SK-N-SH (cell line): ENCODE data around the gene RBBP8NL. TPM values are rescaled to one million over a fixed set of nuclear protein-coding genes. Genes with fewer than 3 reads are reported as not detected.
A peak's percentile ranks its signal among the peaks of the same experiment; 100 is the strongest.

Source experiments
- CTCF ChIA-PET: fragments of 300-600, 350-600 bp; formaldehyde crosslinking; extraction: SDS; loops from one replicate; lab custom pipeline; 2021; lab: Yijun Ruan, JAX
- POLR2A ChIA-PET: fragments of 350-600 bp; sonication (Branson Sonifier 250); formaldehyde crosslinking; extraction: SDS; loops from one replicate; lab custom pipeline; 2020; ENCODE audit warnings: antibody characterized with exemption, inconsistent platforms; lab: Yijun Ruan, JAX
- DNase-seq: peaks from one replicate; pipeline ENCODE4 v3.0.0; 2012
- H2AFZ ChIP-seq: fragments of 200-600 bp; sonication (generic); 2 replicates; pipeline ENCODE4 v1.8.1; 2016; ENCODE audit warnings: antibody characterized with exemption, mild to moderate bottlenecking, low read depth
- H3F3A ChIP-seq: fragments of 200-600 bp; sonication (generic); replicated peaks from 2 replicates; pipeline ENCODE3; 2016; ENCODE audit warnings: antibody characterized with exemption, mild to moderate bottlenecking; ENCODE audit not compliant: insufficient read depth
- H3K27ac ChIP-seq, 2 experiments: fragments of 200-500 bp in 1 of 2; fragments of 200-600 bp in 1 of 2; sonication (Bioruptor generic) in 1 of 2; sonication (generic), shearing (Covaris generic) in 1 of 2; 2 replicates each; pipeline versions ENCODE4 v1.5.1 to v1.6.1; 2014 to 2016; ENCODE audit warnings: low read depth in 2 of 2, inconsistent platforms in 1 of 2, low read length in 1 of 2, mild to moderate bottlenecking in 1 of 2, mixed read lengths in 1 of 2
- H3K27me3 ChIP-seq: fragments of 200-600 bp; sonication (generic), shearing (Covaris generic); 2 replicates; pipeline ENCODE4 v1.6.1; 2016; ENCODE audit warnings: mixed run types; ENCODE audit not compliant: insufficient read depth
- H3K36me3 ChIP-seq, 2 experiments: fragments of 200-500 bp in 1 of 2; fragments of 200-600 bp in 1 of 2; sonication (Bioruptor generic) in 1 of 2; sonication (generic) in 1 of 2; replicated peaks in 1 of 2; 2 replicates each; pipeline versions ENCODE3 to v1.5.1; 2014 to 2016; ENCODE audit warnings: low read length in 1 of 2, mild to moderate bottlenecking in 1 of 2; ENCODE audit not compliant: insufficient read depth in 2 of 2, control insufficient read depth in 1 of 2
- H3K4me1 ChIP-seq, 2 experiments: fragments of 200-500 bp in 1 of 2; fragments of 200-600 bp in 1 of 2; sonication (Bioruptor generic) in 1 of 2; sonication (generic), shearing (Covaris generic) in 1 of 2; 2 replicates each; pipeline versions ENCODE4 v1.5.1 to v1.6.1; 2014 to 2016; ENCODE audit warnings: low read depth in 1 of 2, low read length in 1 of 2, mixed run types in 1 of 2; ENCODE audit not compliant: insufficient read depth in 2 of 2, control insufficient read depth in 1 of 2
- H3K4me2 ChIP-seq: fragments of 200-600 bp; sonication (generic), shearing (Covaris generic); 2 replicates; pipeline ENCODE4 v1.6.1; 2017; ENCODE audit warnings: mixed run types
- H3K4me3 ChIP-seq, 2 experiments: fragments of 200-500 bp in 1 of 2; fragments of 200-600 bp in 1 of 2; sonication (Bioruptor generic) in 1 of 2; sonication (generic), shearing (Covaris generic) in 1 of 2; 2 replicates each; pipeline versions ENCODE4 v1.5.1 to v1.8.1; 2014 to 2016; ENCODE audit warnings: low read depth in 2 of 2, inconsistent platforms in 1 of 2, low read length in 1 of 2, mild to moderate bottlenecking in 1 of 2, mixed read lengths in 1 of 2, moderate library complexity in 1 of 2
- H3K79me2 ChIP-seq: fragments of 200-600 bp; sonication (generic); 2 replicates; pipeline ENCODE4 v1.8.1; 2017; ENCODE audit warnings: mild to moderate bottlenecking; ENCODE audit not compliant: insufficient read depth
- H3K9ac ChIP-seq: fragments of 200-600 bp; sonication (generic); 2 replicates; pipeline ENCODE4 v1.6.1; 2017; ENCODE audit warnings: mixed run types
- H3K9me2 ChIP-seq: fragments of 200-600 bp; sonication (generic); 2 replicates; pipeline ENCODE4 v1.6.1; 2017; ENCODE audit warnings: mixed run types
- H3K9me3 ChIP-seq: fragments of 200-600 bp; sonication (generic); 2 replicates; pipeline ENCODE4 v1.6.1; 2017; ENCODE audit warnings: mixed run types, mild to moderate bottlenecking, moderate library complexity
- H4K20me1 ChIP-seq: fragments of 200-600 bp; sonication (generic); 2 replicates; pipeline ENCODE4 v1.6.1; 2017; ENCODE audit warnings: mild to moderate bottlenecking, mixed run types; ENCODE audit not compliant: insufficient read depth
- EP300 ChIP-seq, 2 experiments: IDR thresholded peaks; 2 replicates each; pipeline versions ENCODE4 v1.4.0 to v1.6.1; 2012; ENCODE audit warnings: borderline replicate concordance in 1 of 2, low read depth in 1 of 2, low read length in 1 of 2
- EZH2phosphoT487 ChIP-seq: fragments of 200-600 bp; sonication (generic); IDR thresholded peaks from 2 replicates; pipeline ENCODE4 v1.6.1; 2017; ENCODE audit warnings: low read depth, mixed run types, mild to moderate bottlenecking, antibody characterized with exemption, moderate library complexity, borderline replicate concordance
- FOSL2 ChIP-seq: IDR thresholded peaks from 2 replicates; pipeline ENCODE4 v1.4.0; 2012; ENCODE audit warnings: low read depth, mild to moderate bottlenecking, moderate library complexity, borderline replicate concordance
- FOXJ3 ChIP-seq: sonication (generic); formaldehyde crosslinking; IDR thresholded peaks from 2 replicates; pipeline ENCODE4 v1.5.1; 2020; ENCODE audit warnings: mild to moderate bottlenecking, missing genetic modification reagents
- GABPA ChIP-seq: IDR thresholded peaks from 2 replicates; pipeline ENCODE4 v1.4.0; 2012; ENCODE audit warnings: low read depth, mild to moderate bottlenecking
- GATA2 ChIP-seq: sonication (generic); formaldehyde crosslinking; IDR thresholded peaks from 2 replicates; pipeline ENCODE4 v1.5.0; 2020; ENCODE audit warnings: mild to moderate bottlenecking, missing genetic modification reagents
- POLR2AphosphoS5 ChIP-seq: IDR thresholded peaks from 2 replicates; pipeline ENCODE4 v1.6.1; 2012; ENCODE audit warnings: low read depth, low read length
- RCOR1 ChIP-seq: fragments of 150-350 bp; IDR thresholded peaks from 2 replicates; pipeline ENCODE4 v1.6.1; 2017; ENCODE audit warnings: antibody characterized with exemption, low read length
- RXRA ChIP-seq: IDR thresholded peaks from 2 replicates; pipeline ENCODE4 v1.4.0; 2012; ENCODE audit warnings: low read depth, mild to moderate bottlenecking, borderline replicate concordance
- SMC3 ChIP-seq: IDR thresholded peaks from 2 replicates; pipeline ENCODE4 v1.6.1; 2012; ENCODE audit warnings: low read depth, low read length, improper control_type of control experiment
- TCF12 ChIP-seq: IDR thresholded peaks from 2 replicates; pipeline ENCODE4 v1.4.0; 2012
- WGBS: methylation state at CpG from one replicate; pipeline ENCODE4 v1.1.6; 2017; ENCODE audit warnings: low lambda C conversion rate; 5-methylcytosine and 5-hydroxymethylcytosine counted together
- polyA plus RNA-seq, 3 experiments: library from polyadenylated mRNA; depleted of rRNA; stranded (reverse); fragments of >200 nt; gene quantifications; 2 replicates each; pipeline ENCODE4 v1.2.3, GENCODE V29; 2012
- TF ChIP-seq, protein P1 (sequence below): fragments of 150-350 bp; IDR thresholded peaks from 2 replicates; pipeline ENCODE4 v1.6.1; 2016; ENCODE audit warnings: mild to moderate bottlenecking, low read depth, low read length
- TF ChIP-seq, protein P2 (sequence below): fragments of 200-600 bp; sonication (generic); IDR thresholded peaks from 2 replicates; pipeline ENCODE4 v1.6.1; 2017; ENCODE audit warnings: antibody characterized with exemption, mild to moderate bottlenecking, moderate library complexity
- TF ChIP-seq, protein P3 (sequence below): IDR thresholded peaks from 2 replicates; pipeline ENCODE4 v1.4.0; 2012; ENCODE audit warnings: low read depth, borderline replicate concordance
- TF ChIP-seq, protein P4 (sequence below): IDR thresholded peaks from 2 replicates; pipeline ENCODE4 v1.4.0; 2012; ENCODE audit warnings: low read depth
- TF ChIP-seq, protein P5 (sequence below): fragments of 150-350 bp; IDR thresholded peaks from 2 replicates; pipeline ENCODE4 v1.6.1; 2017; ENCODE audit warnings: antibody characterized with exemption, low read length, low read depth, borderline replicate concordance
- TF ChIP-seq, protein P6 (sequence below): IDR thresholded peaks from 2 replicates; pipeline ENCODE4 v1.6.1; 2012; ENCODE audit warnings: mild to moderate bottlenecking, low read depth, low read length, moderate library complexity
- TF ChIP-seq, protein P7 (sequence below): IDR thresholded peaks from 2 replicates; pipeline ENCODE4 v1.4.0; 2012; ENCODE audit warnings: low read depth, borderline replicate concordance

The RBBP8NL gene
- polyA plus RNA-seq, 1 of the 3 experiments (the other 2 are of a cell fraction) = not detected

DNA sequence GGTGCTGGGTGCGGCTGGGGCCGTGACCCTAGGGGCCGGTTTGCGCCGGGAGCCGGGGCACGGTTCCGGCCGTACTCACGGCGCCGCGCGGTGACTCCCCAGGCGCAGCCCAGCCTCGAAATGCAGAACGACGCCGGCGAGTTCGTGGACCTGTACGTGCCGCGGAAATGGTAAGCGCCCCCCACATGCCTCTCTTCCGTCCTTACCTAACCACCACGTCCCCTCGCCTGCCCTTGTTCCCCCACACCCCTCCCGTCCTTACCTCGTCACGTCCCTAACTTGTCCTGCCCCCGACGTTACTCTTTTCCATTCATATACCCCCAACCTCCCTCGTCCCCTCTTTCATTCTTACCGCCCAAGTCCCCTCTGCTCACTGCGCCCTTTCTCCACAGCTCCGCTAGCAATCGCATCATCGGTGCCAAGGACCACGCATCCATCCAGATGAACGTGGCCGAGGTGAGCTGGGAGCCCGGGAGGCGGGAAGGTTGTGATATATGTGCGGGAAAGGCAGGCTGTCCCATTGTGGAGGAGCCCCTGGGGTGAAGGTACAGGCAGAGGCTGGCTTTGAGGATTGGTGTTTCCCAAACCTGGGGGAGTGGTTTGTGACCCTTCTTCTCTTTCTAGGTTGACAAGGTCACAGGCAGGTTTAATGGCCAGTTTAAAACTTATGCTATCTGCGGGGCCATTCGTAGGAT, 40.0 kb downstream of the RBBP8NL start:
- under 1% methylated on average over 22 of the region's 47 CpGs for WGBS
- POLR2A ChIA-PET = interaction anchor here (0.6 to 1.6 kb wide), 11 partner anchors 13 to 381 kb away, joined by 3 to 9 read pairs (median 3); partner anchors contain the start of gene LAMA5

More for the DNA sequence above, 40.0 kb downstream of the RBBP8NL start:
- no peak for DNase-seq
- Histone ChIP-seq H3K9me2 (no peaks in the 10 kb centered on the region), H4K20me1 (peaks cover 30% of the 10 kb centered on the region), H3K4me3 (peak overlapping the region; percentile 72 to 87), H3F3A (peaks cover 24% of the 10 kb centered on the region), H2AFZ (no peak overlapping the region), H3K4me2 (peak overlapping the region; percentile 97), H3K79me2 (peaks cover 68% of the 10 kb centered on the region), H3K36me3 (peaks cover 17 to 40% of the 10 kb centered on the region in 2 experiments), H3K4me1 (peaks cover 0 to 21% of the 10 kb centered on the region in 2 experiments; a peak in 2 of 4 replicates), H3K27ac (peak overlapping the region; percentile 34 to 85; a peak in 3 of 4 replicates), H3K27me3 (no peaks in the 10 kb centered on the region), H3K9ac (peak overlapping the region; percentile 96), H3K9me3 (no peaks in the 10 kb centered on the region)
- CTCF ChIA-PET = interaction anchor here (0.6 to 1.7 kb wide), 6 partner anchors 12 to 199 kb away, joined by 3 to 6 read pairs (median 4); partner anchors contain the start of gene ADRM1
- no peak for TF ChIP-seq GATA2 (CRISPR knock-in tag)
- TF ChIP-seq RXRA = no peak
- TF ChIP-seq, protein P1, sequence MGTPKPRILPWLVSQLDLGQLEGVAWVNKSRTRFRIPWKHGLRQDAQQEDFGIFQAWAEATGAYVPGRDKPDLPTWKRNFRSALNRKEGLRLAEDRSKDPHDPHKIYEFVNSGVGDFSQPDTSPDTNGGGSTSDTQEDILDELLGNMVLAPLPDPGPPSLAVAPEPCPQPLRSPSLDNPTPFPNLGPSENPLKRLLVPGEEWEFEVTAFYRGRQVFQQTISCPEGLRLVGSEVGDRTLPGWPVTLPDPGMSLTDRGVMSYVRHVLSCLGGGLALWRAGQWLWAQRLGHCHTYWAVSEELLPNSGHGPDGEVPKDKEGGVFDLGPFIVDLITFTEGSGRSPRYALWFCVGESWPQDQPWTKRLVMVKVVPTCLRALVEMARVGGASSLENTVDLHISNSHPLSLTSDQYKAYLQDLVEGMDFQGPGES = no peak
- no peak for TF ChIP-seq TCF12
- TF ChIP-seq GABPA = no peak
- TF ChIP-seq, protein P2, sequence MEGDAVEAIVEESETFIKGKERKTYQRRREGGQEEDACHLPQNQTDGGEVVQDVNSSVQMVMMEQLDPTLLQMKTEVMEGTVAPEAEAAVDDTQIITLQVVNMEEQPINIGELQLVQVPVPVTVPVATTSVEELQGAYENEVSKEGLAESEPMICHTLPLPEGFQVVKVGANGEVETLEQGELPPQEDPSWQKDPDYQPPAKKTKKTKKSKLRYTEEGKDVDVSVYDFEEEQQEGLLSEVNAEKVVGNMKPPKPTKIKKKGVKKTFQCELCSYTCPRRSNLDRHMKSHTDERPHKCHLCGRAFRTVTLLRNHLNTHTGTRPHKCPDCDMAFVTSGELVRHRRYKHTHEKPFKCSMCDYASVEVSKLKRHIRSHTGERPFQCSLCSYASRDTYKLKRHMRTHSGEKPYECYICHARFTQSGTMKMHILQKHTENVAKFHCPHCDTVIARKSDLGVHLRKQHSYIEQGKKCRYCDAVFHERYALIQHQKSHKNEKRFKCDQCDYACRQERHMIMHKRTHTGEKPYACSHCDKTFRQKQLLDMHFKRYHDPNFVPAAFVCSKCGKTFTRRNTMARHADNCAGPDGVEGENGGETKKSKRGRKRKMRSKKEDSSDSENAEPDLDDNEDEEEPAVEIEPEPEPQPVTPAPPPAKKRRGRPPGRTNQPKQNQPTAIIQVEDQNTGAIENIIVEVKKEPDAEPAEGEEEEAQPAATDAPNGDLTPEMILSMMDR = no peak
- TF ChIP-seq POLR2AphosphoS5 = no peak
- TF ChIP-seq EZH2phosphoT487 = no peak
- TF ChIP-seq, protein P3, sequence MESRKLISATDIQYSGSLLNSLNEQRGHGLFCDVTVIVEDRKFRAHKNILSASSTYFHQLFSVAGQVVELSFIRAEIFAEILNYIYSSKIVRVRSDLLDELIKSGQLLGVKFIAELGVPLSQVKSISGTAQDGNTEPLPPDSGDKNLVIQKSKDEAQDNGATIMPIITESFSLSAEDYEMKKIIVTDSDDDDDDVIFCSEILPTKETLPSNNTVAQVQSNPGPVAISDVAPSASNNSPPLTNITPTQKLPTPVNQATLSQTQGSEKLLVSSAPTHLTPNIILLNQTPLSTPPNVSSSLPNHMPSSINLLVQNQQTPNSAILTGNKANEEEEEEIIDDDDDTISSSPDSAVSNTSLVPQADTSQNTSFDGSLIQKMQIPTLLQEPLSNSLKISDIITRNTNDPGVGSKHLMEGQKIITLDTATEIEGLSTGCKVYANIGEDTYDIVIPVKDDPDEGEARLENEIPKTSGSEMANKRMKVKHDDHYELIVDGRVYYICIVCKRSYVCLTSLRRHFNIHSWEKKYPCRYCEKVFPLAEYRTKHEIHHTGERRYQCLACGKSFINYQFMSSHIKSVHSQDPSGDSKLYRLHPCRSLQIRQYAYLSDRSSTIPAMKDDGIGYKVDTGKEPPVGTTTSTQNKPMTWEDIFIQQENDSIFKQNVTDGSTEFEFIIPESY = no peak
- no peak for TF ChIP-seq FOXJ3 (CRISPR knock-in tag)
- TF ChIP-seq EP300 (IDR thresholded peaks at IDR 0.05; ENCODE audit: borderline replicate concordance in 1 of 2, low read depth in 1 of 2, low read length in 1 of 2) = no peak
- no peak for TF ChIP-seq RCOR1
- TF ChIP-seq, protein P4, sequence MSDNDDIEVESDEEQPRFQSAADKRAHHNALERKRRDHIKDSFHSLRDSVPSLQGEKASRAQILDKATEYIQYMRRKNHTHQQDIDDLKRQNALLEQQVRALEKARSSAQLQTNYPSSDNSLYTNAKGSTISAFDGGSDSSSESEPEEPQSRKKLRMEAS = no peak
- TF ChIP-seq FOSL2 = no peak
- TF ChIP-seq, protein P5, sequence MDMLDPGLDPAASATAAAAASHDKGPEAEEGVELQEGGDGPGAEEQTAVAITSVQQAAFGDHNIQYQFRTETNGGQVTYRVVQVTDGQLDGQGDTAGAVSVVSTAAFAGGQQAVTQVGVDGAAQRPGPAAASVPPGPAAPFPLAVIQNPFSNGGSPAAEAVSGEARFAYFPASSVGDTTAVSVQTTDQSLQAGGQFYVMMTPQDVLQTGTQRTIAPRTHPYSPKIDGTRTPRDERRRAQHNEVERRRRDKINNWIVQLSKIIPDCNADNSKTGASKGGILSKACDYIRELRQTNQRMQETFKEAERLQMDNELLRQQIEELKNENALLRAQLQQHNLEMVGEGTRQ = no peak
- TF ChIP-seq, protein P6, sequence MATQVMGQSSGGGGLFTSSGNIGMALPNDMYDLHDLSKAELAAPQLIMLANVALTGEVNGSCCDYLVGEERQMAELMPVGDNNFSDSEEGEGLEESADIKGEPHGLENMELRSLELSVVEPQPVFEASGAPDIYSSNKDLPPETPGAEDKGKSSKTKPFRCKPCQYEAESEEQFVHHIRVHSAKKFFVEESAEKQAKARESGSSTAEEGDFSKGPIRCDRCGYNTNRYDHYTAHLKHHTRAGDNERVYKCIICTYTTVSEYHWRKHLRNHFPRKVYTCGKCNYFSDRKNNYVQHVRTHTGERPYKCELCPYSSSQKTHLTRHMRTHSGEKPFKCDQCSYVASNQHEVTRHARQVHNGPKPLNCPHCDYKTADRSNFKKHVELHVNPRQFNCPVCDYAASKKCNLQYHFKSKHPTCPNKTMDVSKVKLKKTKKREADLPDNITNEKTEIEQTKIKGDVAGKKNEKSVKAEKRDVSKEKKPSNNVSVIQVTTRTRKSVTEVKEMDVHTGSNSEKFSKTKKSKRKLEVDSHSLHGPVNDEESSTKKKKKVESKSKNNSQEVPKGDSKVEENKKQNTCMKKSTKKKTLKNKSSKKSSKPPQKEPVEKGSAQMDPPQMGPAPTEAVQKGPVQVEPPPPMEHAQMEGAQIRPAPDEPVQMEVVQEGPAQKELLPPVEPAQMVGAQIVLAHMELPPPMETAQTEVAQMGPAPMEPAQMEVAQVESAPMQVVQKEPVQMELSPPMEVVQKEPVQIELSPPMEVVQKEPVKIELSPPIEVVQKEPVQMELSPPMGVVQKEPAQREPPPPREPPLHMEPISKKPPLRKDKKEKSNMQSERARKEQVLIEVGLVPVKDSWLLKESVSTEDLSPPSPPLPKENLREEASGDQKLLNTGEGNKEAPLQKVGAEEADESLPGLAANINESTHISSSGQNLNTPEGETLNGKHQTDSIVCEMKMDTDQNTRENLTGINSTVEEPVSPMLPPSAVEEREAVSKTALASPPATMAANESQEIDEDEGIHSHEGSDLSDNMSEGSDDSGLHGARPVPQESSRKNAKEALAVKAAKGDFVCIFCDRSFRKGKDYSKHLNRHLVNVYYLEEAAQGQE = no peak
- no peak for TF ChIP-seq SMC3
- TF ChIP-seq, protein P7, sequence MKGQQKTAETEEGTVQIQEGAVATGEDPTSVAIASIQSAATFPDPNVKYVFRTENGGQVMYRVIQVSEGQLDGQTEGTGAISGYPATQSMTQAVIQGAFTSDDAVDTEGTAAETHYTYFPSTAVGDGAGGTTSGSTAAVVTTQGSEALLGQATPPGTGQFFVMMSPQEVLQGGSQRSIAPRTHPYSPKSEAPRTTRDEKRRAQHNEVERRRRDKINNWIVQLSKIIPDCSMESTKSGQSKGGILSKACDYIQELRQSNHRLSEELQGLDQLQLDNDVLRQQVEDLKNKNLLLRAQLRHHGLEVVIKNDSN = no peak
